Measurements from ENCODE around the gene SBNO1.

The SBNO1 gene

DNA sequence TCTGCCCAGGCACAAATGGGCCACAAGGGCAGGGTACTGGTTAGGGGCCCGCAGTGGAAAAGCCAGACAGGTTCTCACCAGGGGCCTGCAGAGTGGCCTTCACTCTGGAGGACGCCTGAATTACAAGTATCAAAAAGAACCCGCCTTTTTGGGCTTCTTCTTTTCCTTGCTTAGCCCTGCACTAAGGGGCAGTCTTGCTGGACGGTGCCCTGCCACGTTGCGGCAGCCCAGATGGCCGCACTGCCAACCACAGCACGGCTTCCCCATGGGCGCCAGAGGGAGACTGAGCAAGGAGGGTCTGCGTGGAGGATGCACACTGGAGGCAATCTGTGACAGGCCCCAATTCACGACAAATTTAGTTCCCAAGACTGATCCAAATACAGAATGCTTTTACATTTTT, 74.7 kb downstream of the SBNO1 start:
- DNase-seq (ENCODE audit: low read depth in 1 of 2, low spot score in 1 of 2) = no peak
- Histone ChIP-seq H3K27ac (replicated peaks) (no peak overlapping the region), H3K27me3 (ENCODE audit: insufficient read depth, poor library complexity, severe bottlenecking) (no peaks in the 10 kb centered on the region), H3K4me3 (replicated peaks; ENCODE audit: insufficient read depth, low read length) (no peak overlapping the region)
- TF ChIP-seq, protein P1, sequence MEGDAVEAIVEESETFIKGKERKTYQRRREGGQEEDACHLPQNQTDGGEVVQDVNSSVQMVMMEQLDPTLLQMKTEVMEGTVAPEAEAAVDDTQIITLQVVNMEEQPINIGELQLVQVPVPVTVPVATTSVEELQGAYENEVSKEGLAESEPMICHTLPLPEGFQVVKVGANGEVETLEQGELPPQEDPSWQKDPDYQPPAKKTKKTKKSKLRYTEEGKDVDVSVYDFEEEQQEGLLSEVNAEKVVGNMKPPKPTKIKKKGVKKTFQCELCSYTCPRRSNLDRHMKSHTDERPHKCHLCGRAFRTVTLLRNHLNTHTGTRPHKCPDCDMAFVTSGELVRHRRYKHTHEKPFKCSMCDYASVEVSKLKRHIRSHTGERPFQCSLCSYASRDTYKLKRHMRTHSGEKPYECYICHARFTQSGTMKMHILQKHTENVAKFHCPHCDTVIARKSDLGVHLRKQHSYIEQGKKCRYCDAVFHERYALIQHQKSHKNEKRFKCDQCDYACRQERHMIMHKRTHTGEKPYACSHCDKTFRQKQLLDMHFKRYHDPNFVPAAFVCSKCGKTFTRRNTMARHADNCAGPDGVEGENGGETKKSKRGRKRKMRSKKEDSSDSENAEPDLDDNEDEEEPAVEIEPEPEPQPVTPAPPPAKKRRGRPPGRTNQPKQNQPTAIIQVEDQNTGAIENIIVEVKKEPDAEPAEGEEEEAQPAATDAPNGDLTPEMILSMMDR (IDR thresholded peaks at IDR 0.05; ENCODE audit: insufficient read depth, low read length) = no peak
- TF ChIP-seq POLR2AphosphoS5 (IDR thresholded peaks at IDR 0.05; ENCODE audit: low read depth) (no peak), SPI1 (IDR thresholded peaks at IDR 0.05; ENCODE audit: borderline replicate concordance, low read depth) (no peak), GABPA (IDR thresholded peaks at IDR 0.05; ENCODE audit: low read depth) (no peak)
- TF ChIP-seq, protein P2, sequence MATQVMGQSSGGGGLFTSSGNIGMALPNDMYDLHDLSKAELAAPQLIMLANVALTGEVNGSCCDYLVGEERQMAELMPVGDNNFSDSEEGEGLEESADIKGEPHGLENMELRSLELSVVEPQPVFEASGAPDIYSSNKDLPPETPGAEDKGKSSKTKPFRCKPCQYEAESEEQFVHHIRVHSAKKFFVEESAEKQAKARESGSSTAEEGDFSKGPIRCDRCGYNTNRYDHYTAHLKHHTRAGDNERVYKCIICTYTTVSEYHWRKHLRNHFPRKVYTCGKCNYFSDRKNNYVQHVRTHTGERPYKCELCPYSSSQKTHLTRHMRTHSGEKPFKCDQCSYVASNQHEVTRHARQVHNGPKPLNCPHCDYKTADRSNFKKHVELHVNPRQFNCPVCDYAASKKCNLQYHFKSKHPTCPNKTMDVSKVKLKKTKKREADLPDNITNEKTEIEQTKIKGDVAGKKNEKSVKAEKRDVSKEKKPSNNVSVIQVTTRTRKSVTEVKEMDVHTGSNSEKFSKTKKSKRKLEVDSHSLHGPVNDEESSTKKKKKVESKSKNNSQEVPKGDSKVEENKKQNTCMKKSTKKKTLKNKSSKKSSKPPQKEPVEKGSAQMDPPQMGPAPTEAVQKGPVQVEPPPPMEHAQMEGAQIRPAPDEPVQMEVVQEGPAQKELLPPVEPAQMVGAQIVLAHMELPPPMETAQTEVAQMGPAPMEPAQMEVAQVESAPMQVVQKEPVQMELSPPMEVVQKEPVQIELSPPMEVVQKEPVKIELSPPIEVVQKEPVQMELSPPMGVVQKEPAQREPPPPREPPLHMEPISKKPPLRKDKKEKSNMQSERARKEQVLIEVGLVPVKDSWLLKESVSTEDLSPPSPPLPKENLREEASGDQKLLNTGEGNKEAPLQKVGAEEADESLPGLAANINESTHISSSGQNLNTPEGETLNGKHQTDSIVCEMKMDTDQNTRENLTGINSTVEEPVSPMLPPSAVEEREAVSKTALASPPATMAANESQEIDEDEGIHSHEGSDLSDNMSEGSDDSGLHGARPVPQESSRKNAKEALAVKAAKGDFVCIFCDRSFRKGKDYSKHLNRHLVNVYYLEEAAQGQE (IDR thresholded peaks at IDR 0.05; ENCODE audit: insufficient replicate concordance, low read depth) = no peak

DNA sequence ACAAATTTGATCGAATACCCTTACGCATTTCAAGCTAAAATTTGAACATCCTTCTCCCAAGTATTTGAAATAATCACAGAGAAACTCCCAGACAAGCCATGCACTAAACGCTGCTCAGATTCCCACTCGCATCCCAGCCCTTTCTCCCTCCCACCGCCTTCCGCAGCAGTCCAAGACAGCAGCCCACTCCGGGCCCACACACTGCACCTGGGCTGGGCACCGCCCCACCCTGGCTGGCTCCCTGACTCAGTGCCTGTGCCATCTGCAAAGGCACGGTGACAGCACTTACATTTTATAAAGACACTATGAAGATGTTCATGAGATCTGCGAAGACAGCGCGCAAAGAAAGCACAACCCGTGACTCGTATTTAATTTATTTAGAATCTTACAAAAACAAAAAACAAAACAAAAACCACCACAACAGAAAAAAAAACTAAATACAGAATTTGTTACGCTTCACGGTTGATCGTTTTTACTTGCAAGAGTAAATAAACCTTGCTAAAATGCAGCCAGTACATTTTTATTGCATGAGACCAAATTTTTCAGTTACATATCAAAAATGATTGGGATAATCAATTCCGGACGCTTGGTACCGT, 75.8 kb downstream of the SBNO1 start:
- no peak for TF ChIP-seq GABPA (IDR thresholded peaks at IDR 0.05; ENCODE audit: low read depth)
- TF ChIP-seq, protein P2 (IDR thresholded peaks at IDR 0.05; ENCODE audit: insufficient replicate concordance, low read depth) = no peak
- no peak for TF ChIP-seq POLR2AphosphoS5 (IDR thresholded peaks at IDR 0.05; ENCODE audit: low read depth)
- TF ChIP-seq, protein P1 (IDR thresholded peaks at IDR 0.05; ENCODE audit: insufficient read depth, low read length) = no peak
- no peak for TF ChIP-seq SPI1 (IDR thresholded peaks at IDR 0.05; ENCODE audit: borderline replicate concordance, low read depth)
- no peak overlapping the region for H3K4me3 ChIP-seq (replicated peaks; ENCODE audit: insufficient read depth, low read length)
- no peak for DNase-seq (ENCODE audit: low read depth in 1 of 2, low spot score in 1 of 2)
- no peaks in the 10 kb centered on the region for H3K27me3 ChIP-seq (ENCODE audit: insufficient read depth, poor library complexity, severe bottlenecking)
- H3K27ac ChIP-seq (replicated peaks) = no peak overlapping the region

DNA sequence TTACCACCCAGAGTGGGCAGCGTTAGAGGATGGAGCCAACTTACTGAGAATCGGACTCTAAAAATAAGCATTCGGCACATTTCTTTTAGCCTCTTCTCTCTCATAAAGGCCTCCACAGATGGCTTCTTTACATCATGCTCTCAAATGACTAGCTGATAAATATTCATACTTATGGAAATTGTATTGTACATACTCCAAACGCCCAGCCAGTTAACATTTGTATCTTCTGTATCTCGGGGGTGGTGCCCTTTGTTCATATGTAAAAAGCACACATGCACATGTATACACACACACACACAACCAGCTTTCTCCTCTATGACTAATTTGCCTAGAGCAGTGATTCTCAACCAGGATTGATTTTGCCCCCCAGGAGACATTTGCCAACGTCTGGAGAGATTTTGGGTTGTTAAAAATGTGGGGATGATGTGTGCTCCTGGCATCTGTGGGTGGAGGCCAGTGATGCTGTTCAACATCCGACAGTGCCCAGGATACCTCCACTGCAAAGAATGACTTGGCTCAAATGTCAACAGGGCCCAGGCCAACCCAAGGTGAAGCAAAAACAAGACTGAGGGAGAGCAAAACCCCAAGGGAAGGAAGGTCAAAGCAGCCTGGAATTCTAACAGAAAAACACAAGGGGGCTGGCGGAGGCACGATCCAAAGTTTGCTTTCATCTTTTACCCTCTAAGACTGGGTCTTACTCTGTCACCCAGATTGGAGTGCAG, 77.8 kb downstream of the SBNO1 start:
- no peaks in the 10 kb centered on the region for H3K27me3 ChIP-seq (ENCODE audit: insufficient read depth, poor library complexity, severe bottlenecking)
- no peak overlapping the region for H3K4me3 ChIP-seq (replicated peaks; ENCODE audit: insufficient read depth, low read length)
- TF ChIP-seq GABPA (IDR thresholded peaks at IDR 0.05; ENCODE audit: low read depth) (no peak), SPI1 (IDR thresholded peaks at IDR 0.05; ENCODE audit: borderline replicate concordance, low read depth) (no peak), POLR2AphosphoS5 (IDR thresholded peaks at IDR 0.05; ENCODE audit: low read depth) (no peak)
- TF ChIP-seq, protein P2 (IDR thresholded peaks at IDR 0.05; ENCODE audit: insufficient replicate concordance, low read depth) = no peak
- TF ChIP-seq, protein P1 (IDR thresholded peaks at IDR 0.05; ENCODE audit: insufficient read depth, low read length) = no peak
- H3K27ac ChIP-seq (replicated peaks) = no peak overlapping the region
- DNase-seq (ENCODE audit: low read depth in 1 of 2, low spot score in 1 of 2) = no peak

All from HL-60 (cell line).